NCI-H146 treated with DMSO at 0.1 percent for 48 hours (cell line): ENCODE results near the gene NEK7.
"Not testable (repeated sequence)": the region's sequence is repeated elsewhere in the genome, so short reads cannot be mapped to it uniquely, and the experiment has no call there.

Experiments used
- DNase-seq: peaks from one replicate; lab custom pipeline; 2025; ENCODE audit not compliant: unreplicated experiment; lab: John Stamatoyannopoulos, UW

The NEK7 gene

GRCh38 chr1:198201956-198202784, 45.4 kb downstream of the NEK7 start:
- DNase-seq: no peak

GRCh38 chr1:198203434-198203833, 46.6 kb downstream of the NEK7 start:
- no peak for DNase-seq

- no peak for DNase-seq
These were observed 48.4 kb downstream of the NEK7 start for GRCh38 chr1:198205016-198205684.

GRCh38 chr1:198206292-198206691, 49.5 kb downstream of the NEK7 start:
- DNase-seq: no peak

- DNase-seq: no peak
These were observed 54.9 kb downstream of the NEK7 start for GRCh38 chr1:198211696-198212095.

GRCh38 chr1:198212126-198212525, 55.3 kb downstream of the NEK7 start:
- DNase-seq: no peak

GRCh38 chr1:198212675-198213074, 55.9 kb downstream of the NEK7 start:
- no peak for DNase-seq

GRCh38 chr1:198214924-198215323, 58.1 kb downstream of the NEK7 start:
- no peak for DNase-seq

GRCh38 chr1:198220428-198220827, 63.6 kb downstream of the NEK7 start:
- DNase-seq: no peak

GRCh38 chr1:198227010-198227409, 70.2 kb downstream of the NEK7 start:
- DNase-seq: not testable (repeated sequence)

GRCh38 chr1:198227454-198227853, 70.7 kb downstream of the NEK7 start:
- DNase-seq: not testable (repeated sequence)

- no peak for DNase-seq
These were observed 72.1 kb downstream of the NEK7 start for GRCh38 chr1:198228925-198229324.

- DNase-seq: no peak
These were observed 75.0 kb downstream of the NEK7 start for GRCh38 chr1:198231779-198232178.

GRCh38 chr1:198232378-198232777, 75.6 kb downstream of the NEK7 start:
- DNase-seq: no peak

- no peak for DNase-seq
These were observed 76.3 kb downstream of the NEK7 start for GRCh38 chr1:198232940-198233675.

GRCh38 chr1:198234520-198235251, 77.9 kb downstream of the NEK7 start:
- DNase-seq: no peak

GRCh38 chr1:198238121-198238520, 81.3 kb downstream of the NEK7 start:
- DNase-seq: no peak

- no peak for DNase-seq
These were observed 84.8 kb downstream of the NEK7 start for GRCh38 chr1:198241553-198241952.

GRCh38 chr1:198244772-198245171, 88.0 kb downstream of the NEK7 start:
- no peak for DNase-seq

GRCh38 chr1:198245379-198245778, 88.6 kb downstream of the NEK7 start:
- DNase-seq: no peak

GRCh38 chr1:198246337-198246736, 89.5 kb downstream of the NEK7 start:
- no peak for DNase-seq
